OCI-LY7 (cell line): ENCODE data around the gene TAS2R38. TPM values are rescaled to one million over a fixed set of nuclear protein-coding genes. Genes with fewer than 3 reads are reported as not detected.

Experiments used
- BruUV-seq: library from RNA; stranded (reverse); fragments of 400-500 nt; replicated peaks from 2 replicates; lab custom pipeline; 2021; lab: Mats Ljungman, UMichigan
- CTCF ChIA-PET: fragments of 300-600 bp; sonication (Branson Sonifier 250); formaldehyde crosslinking; loops from one replicate; lab custom pipeline; 2022; ENCODE audit warnings: antibody characterized with exemption; ENCODE audit not compliant: unreplicated experiment; lab: Charles Lee
- POLR2A ChIA-PET: fragments of 300-600 bp; sonication (Branson Sonifier 250); formaldehyde crosslinking; loops from one replicate; lab custom pipeline; 2022; ENCODE audit warnings: antibody characterized with exemption; lab: Charles Lee
- DNase-seq: peaks from one replicate; pipeline ENCODE4 v3.0.0-alpha.2; 2015; ENCODE audit warnings: low spot score
- H2AFZ ChIP-seq: fragments of 200-600 bp; sonication (generic), shearing (Covaris generic); 2 replicates; pipeline ENCODE4 v1.6.1; 2014; ENCODE audit warnings: mild to moderate bottlenecking, antibody characterized with exemption, low read length, moderate library complexity
- H3K27ac ChIP-seq: fragments of 200-600 bp; sonication (generic); 2 replicates; pipeline ENCODE4 v1.5.1; 2014; ENCODE audit warnings: mixed run types, low read depth, mild to moderate bottlenecking, moderate library complexity, low read length, inconsistent platforms; ENCODE audit not compliant: poor library complexity, severe bottlenecking
- H3K36me3 ChIP-seq: fragments of 200-600 bp; sonication (generic); 2 replicates; pipeline ENCODE4 v1.6.1; 2014; ENCODE audit warnings: mild to moderate bottlenecking, antibody characterized with exemption, low read length, moderate library complexity, mixed read lengths; ENCODE audit not compliant: insufficient read depth
- H3K4me1 ChIP-seq: fragments of 200-600 bp; sonication (generic); 2 replicates; pipeline ENCODE4 v1.5.1; 2014; ENCODE audit warnings: mild to moderate bottlenecking, low read length; ENCODE audit not compliant: insufficient read depth, poor library complexity, severe bottlenecking
- H3K4me2 ChIP-seq: fragments of 200-600 bp; sonication (generic); 2 replicates; pipeline ENCODE4 v1.6.1; 2014; ENCODE audit warnings: mild to moderate bottlenecking, low read length
- H3K4me3 ChIP-seq: fragments of 200-600 bp; sonication (generic); 2 replicates; pipeline ENCODE4 v1.5.1; 2014; ENCODE audit warnings: mild to moderate bottlenecking, low read depth, low read length; ENCODE audit not compliant: poor library complexity, severe bottlenecking
- H3K79me2 ChIP-seq: fragments of 200-600 bp; sonication (generic); 2 replicates; pipeline ENCODE4 v1.6.1; 2016; ENCODE audit warnings: low read depth, mild to moderate bottlenecking, low read length, moderate library complexity, mixed read lengths; ENCODE audit not compliant: insufficient read depth
- H3K9me2 ChIP-seq: fragments of 200-600 bp; sonication (generic); 2 replicates; pipeline ENCODE4 v1.6.1; 2016; ENCODE audit warnings: mild to moderate bottlenecking, low read length, mixed read lengths; ENCODE audit not compliant: insufficient read depth
- H3K9me3 ChIP-seq: fragments of 200-600 bp; sonication (generic); 2 replicates; pipeline ENCODE4 v1.6.1; 2014; ENCODE audit warnings: mild to moderate bottlenecking, mixed run types, low read length, mixed read lengths
- H4K20me1 ChIP-seq: fragments of 200-600 bp; sonication (generic); 2 replicates; pipeline ENCODE4 v1.6.1; 2014; ENCODE audit warnings: mild to moderate bottlenecking, antibody characterized with exemption, low read length, moderate library complexity, mixed read lengths; ENCODE audit not compliant: insufficient read depth
- EZH2phosphoT487 ChIP-seq: fragments of 200-600 bp; sonication (generic); IDR thresholded peaks from 2 replicates; pipeline ENCODE4 v1.6.1; 2018; ENCODE audit warnings: low read depth, borderline replicate concordance, mild to moderate bottlenecking, mixed run types, antibody characterized with exemption, low read length, moderate library complexity, mixed read lengths
- intact Hi-C: fragments of 100-400 bp; cut with micrococcal nuclease; formaldehyde crosslinking; loops from one replicate; pipeline ENCODE4 v1.10.0; 2022; ENCODE audit not compliant: unreplicated experiment
- total RNA-seq, 2 experiments: library from RNA; depleted of rRNA in 1 of 2; stranded (reverse); fragments of >200 nt in 1 of 2; shearing (Covaris generic) in 1 of 2; gene quantifications; 2 replicates each; pipeline ENCODE4 v1.2.3, GENCODE V29; 2014 to 2022
- TF ChIP-seq, protein P1 (sequence below): fragments of 200-600 bp; sonication (generic); conservative IDR thresholded peaks from 2 replicates; pipeline ENCODE4 v1.5.1; 2014; ENCODE audit warnings: mild to moderate bottlenecking, antibody characterized with exemption, low read length, moderate library complexity, mixed read lengths

Gene TAS2R38
- total RNA-seq, 2 experiments from 2014 or later: not detected

DNA sequence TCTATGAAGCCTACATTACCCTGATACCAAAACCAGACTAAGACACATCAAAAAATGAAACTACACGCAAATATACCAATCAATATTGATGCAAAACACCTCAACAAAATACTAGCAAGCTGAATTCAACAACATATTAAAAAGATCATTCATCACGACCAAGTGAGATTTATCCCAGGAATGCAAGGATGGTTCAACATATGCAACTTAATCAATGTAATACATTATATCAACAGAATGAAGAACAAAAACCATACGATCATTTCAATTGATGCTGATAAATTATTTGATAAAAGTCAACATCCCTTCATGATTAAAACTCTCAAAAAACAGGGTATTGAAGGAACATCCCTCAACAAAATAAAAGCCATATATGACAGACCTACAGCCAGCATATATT lies 32.5 kb downstream of the TAS2R38 start:
- H3K4me2 ChIP-seq: no peak overlapping the region
- no peak overlapping the region for H3K27ac ChIP-seq
- H3K36me3 ChIP-seq: no peaks in the 10 kb centered on the region
- ChIA-PET CTCF (no interaction called here), POLR2A (no interaction called here)
- no peak overlapping the region for H2AFZ ChIP-seq
- no peaks in the 10 kb centered on the region for H4K20me1 ChIP-seq
- H3K4me3 ChIP-seq: no peak overlapping the region
- peaks cover 5% of the 10 kb centered on the region; the same call in 1 of the 2 replicates for H3K9me3 ChIP-seq
- TF ChIP-seq, protein P1, sequence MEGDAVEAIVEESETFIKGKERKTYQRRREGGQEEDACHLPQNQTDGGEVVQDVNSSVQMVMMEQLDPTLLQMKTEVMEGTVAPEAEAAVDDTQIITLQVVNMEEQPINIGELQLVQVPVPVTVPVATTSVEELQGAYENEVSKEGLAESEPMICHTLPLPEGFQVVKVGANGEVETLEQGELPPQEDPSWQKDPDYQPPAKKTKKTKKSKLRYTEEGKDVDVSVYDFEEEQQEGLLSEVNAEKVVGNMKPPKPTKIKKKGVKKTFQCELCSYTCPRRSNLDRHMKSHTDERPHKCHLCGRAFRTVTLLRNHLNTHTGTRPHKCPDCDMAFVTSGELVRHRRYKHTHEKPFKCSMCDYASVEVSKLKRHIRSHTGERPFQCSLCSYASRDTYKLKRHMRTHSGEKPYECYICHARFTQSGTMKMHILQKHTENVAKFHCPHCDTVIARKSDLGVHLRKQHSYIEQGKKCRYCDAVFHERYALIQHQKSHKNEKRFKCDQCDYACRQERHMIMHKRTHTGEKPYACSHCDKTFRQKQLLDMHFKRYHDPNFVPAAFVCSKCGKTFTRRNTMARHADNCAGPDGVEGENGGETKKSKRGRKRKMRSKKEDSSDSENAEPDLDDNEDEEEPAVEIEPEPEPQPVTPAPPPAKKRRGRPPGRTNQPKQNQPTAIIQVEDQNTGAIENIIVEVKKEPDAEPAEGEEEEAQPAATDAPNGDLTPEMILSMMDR: no peak
- TF ChIP-seq EZH2phosphoT487: no peak
- no peaks in the 10 kb centered on the region for H3K9me2 ChIP-seq
- H3K4me1 ChIP-seq: no peaks in the 10 kb centered on the region
- BruUV-seq: no TSS peak
- no peaks in the 10 kb centered on the region for H3K79me2 ChIP-seq
- intact Hi-C loops: no loop called here
- no peak for DNase-seq

DNA sequence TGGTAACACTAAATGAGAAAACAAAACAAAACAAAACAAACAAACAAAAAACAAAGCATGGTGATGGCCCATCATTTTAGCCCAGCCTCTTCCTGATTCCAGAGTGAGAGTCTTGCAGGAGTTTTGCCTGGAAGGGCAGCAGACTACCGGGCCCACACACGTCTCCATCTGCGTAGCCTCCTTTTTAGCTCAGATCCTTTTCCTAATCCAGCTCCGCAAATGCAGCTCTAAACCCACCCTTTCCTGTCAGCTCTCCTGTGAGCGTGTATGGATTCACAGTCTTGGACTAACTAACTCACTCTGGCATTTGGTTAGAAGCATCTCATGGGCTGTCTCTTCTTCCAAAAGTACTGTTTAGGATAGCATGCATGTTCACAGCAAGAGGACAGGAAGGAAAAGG lies 43.4 kb downstream of the TAS2R38 start:
- DNase-seq: no peak
- Histone ChIP-seq H3K4me3 (no peak overlapping the region), H3K4me2 (no peak overlapping the region), H3K4me1 (no peaks in the 10 kb centered on the region), H3K27ac (no peak overlapping the region), H3K9me2 (no peaks in the 10 kb centered on the region), H3K9me3 (no peaks in the 10 kb centered on the region), H2AFZ (no peak overlapping the region), H4K20me1 (no peaks in the 10 kb centered on the region), H3K36me3 (no peaks in the 10 kb centered on the region), H3K79me2 (no peaks in the 10 kb centered on the region)
- POLR2A ChIA-PET: no interaction called here
- CTCF ChIA-PET: no interaction called here
- TF ChIP-seq EZH2phosphoT487: no peak
- TF ChIP-seq, protein P1: no peak
- intact Hi-C loops: no loop called here
- no TSS peak for BruUV-seq

GRCh38 chr7:141928845-141929195 lies 44.8 kb downstream of the TAS2R38 start:
- ChIA-PET CTCF (no interaction called here), POLR2A (no interaction called here)
- H2AFZ ChIP-seq: no peak overlapping the region
- no peaks in the 10 kb centered on the region for H3K9me2 ChIP-seq
- TF ChIP-seq EZH2phosphoT487: no peak
- TF ChIP-seq, protein P1: no peak
- no peaks in the 10 kb centered on the region for H3K36me3 ChIP-seq
- no peak overlapping the region for H3K4me3 ChIP-seq
- no peak overlapping the region for H3K27ac ChIP-seq
- H3K4me1 ChIP-seq: no peaks in the 10 kb centered on the region
- no peak for DNase-seq
- no peaks in the 10 kb centered on the region for H4K20me1 ChIP-seq
- no peaks in the 10 kb centered on the region for H3K79me2 ChIP-seq
- BruUV-seq: no TSS peak
- H3K4me2 ChIP-seq: no peak overlapping the region
- no peaks in the 10 kb centered on the region for H3K9me3 ChIP-seq
- intact Hi-C loops: no loop called here
